Body of pancreas (tissue), 4 donors: ENCODE measurements around the gene PARK7. TPM values are rescaled to one million over a fixed set of nuclear protein-coding genes. Genes with fewer than 3 reads are reported as not detected.
"Not testable (repeated sequence)": the region's sequence is repeated elsewhere in the genome, so short reads cannot be mapped to it uniquely, and the experiment has no call there.

Source experiments
- ATAC-seq: fragments of 150-250 bp; one replicate; pipeline ENCODE4 v1.9.1; 2016
- DNase-seq, 4 donors: peaks; one replicate each; pipeline ENCODE4 v3.0.0-alpha.2; 2019
- H3K27ac ChIP-seq, 4 donors: fragments of 200-600 bp; sonication (generic); 1 replicate in 3 of 4; 2 replicates in 1 of 4; pipeline versions ENCODE4 v1.5.1 to v1.6.1; 2016 to 2019; ENCODE audit warnings: mild to moderate bottlenecking in 1 of 4, mixed read lengths in 1 of 4, moderate library complexity in 1 of 4
- H3K27me3 ChIP-seq, 2 donors: fragments of 200-600 bp; sonication (generic); one replicate each; pipeline ENCODE4 v1.6.0; 2016; ENCODE audit warnings: mild to moderate bottlenecking in 1 of 2
- H3K36me3 ChIP-seq, 2 donors: fragments of 200-600 bp; sonication (generic); replicated peaks in 1 of 2; 2 replicates each; pipeline ENCODE4 v1.5.1; 2016; ENCODE audit warnings: low read depth in 2 of 2; ENCODE audit not compliant: insufficient read depth in 1 of 2
- H3K4me1 ChIP-seq: fragments of 200-600 bp; sonication (generic); one replicate; pipeline ENCODE4 v1.6.0; 2016
- H3K4me3 ChIP-seq, 2 donors: fragments of 200-600 bp; sonication (generic); 1 replicate in 1 of 2; 2 replicates in 1 of 2; pipeline ENCODE4 v1.5.1; 2016 to 2019
- H3K9me3 ChIP-seq, 3 donors: fragments of 200-600 bp; sonication (generic); 1 replicate in 2 of 3; 2 replicates in 1 of 3; pipeline ENCODE4 v1.5.1; 2016
- POLR2A ChIP-seq, 3 donors: fragments of 450-650 bp; IDR thresholded peaks; one replicate each; pipeline ENCODE4 v1.6.1; 2016; ENCODE audit warnings: antibody characterized with exemption in 3 of 3, mild to moderate bottlenecking in 2 of 3
- WGBS, 2 donors: methylation state at CpG; one replicate each; pipeline ENCODE4 v1.1.5; 2017; 5-methylcytosine and 5-hydroxymethylcytosine counted together
- intact Hi-C: fragments of 100-400 bp; cut with DNase I; formaldehyde crosslinking; loops from one replicate; pipeline ENCODE4 v1.15.1; 2023
- total RNA-seq, 2 donors: library from RNA; depleted of rRNA; stranded (reverse); fragments of >200 nt; gene quantifications; one replicate each; pipeline ENCODE4 v1.1.0, GENCODE V29; 2016
- TF ChIP-seq, protein P1 (sequence below), 7 experiments: fragments of 450-650 bp in 4 of 7; fragments of 200-600 bp in 3 of 7; sonication (generic) in 3 of 7; IDR thresholded peaks; one replicate each; pipeline ENCODE4 v1.5.1; 2016 to 2019; ENCODE audit warnings: antibody characterized with exemption in 7 of 7

PARK7 gene
- total RNA-seq, 2 donors from 2014 or later: 88.3 to 110 TPM

DNA sequence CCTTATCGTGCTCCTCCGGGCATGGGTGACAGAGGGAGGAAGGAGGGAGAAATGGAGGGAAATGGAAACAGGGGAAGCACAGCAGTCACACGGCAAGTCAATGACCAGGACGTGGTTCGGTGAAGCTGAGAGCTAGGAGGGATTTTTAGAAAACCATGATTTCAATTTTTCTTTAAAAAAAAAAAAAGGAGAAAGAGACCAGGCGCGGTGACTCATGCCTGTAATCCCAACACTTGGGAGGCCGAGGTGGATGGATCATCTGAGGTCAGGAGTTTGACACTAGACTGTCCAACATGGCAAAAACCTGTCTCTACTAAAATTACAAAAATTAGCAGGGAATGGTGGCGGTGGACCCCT is 20.1 kb upstream of the PARK7 start:
- Histone ChIP-seq H3K36me3 (no peaks in the 10 kb centered on the region), H3K9me3 (no peaks in the 10 kb centered on the region), H3K4me3 (no peak overlapping the region), H3K27ac (no peak overlapping the region), H3K27me3 (peaks cover 0 to 9% of the 10 kb centered on the region in 2 donors), H3K4me1 (peaks cover 8% of the 10 kb centered on the region)
- intact Hi-C loops: no loop called here
- no peak for TF ChIP-seq POLR2A (IDR thresholded peaks at IDR 0.05)
- TF ChIP-seq, protein P1, sequence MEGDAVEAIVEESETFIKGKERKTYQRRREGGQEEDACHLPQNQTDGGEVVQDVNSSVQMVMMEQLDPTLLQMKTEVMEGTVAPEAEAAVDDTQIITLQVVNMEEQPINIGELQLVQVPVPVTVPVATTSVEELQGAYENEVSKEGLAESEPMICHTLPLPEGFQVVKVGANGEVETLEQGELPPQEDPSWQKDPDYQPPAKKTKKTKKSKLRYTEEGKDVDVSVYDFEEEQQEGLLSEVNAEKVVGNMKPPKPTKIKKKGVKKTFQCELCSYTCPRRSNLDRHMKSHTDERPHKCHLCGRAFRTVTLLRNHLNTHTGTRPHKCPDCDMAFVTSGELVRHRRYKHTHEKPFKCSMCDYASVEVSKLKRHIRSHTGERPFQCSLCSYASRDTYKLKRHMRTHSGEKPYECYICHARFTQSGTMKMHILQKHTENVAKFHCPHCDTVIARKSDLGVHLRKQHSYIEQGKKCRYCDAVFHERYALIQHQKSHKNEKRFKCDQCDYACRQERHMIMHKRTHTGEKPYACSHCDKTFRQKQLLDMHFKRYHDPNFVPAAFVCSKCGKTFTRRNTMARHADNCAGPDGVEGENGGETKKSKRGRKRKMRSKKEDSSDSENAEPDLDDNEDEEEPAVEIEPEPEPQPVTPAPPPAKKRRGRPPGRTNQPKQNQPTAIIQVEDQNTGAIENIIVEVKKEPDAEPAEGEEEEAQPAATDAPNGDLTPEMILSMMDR (IDR thresholded peaks at IDR 0.05): no peak
- WGBS, 2 donors: 62 to 78% methylated on average over 9 of the region's 9 CpGs
- ATAC-seq (no peak), DNase-seq (no peak)

DNA sequence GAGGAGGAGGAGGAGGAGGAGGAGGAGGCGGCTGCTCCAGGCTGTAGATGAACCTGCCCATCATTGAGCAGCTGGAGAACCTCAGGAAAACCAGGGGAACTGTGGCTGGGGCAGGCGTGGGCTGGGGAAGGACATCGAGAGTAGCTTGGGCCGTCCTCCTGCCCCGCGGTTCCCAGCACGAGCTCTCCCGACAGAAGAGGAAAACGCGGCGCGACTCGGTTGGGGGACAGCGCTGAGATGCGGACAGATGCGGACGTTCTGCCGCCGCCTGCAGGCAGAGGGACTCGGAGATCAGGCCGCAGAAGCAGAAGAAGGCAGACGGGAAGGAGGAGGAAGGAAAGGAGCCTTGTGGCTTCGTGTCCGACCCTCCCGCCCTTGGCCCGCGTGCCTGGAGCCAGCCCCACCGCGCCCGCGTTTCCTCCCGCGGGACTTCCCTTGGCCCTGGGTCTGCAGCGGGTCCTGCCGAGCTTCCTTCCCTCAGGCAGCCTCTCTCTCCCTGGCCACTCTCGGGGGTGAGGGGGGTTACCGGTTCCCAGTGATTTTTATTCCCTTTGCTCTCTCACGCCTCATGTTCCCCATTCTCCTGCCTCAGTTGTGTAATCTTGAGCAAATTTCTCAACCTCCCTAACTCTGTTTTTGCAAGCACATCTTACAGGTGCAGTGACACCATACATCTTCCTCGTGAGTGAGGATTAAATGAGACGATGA is 19.1 kb upstream of the PARK7 start:
- peak; percentile 60 for ATAC-seq
- DNase-seq: peak; percentile 25 to 57 (median 49)
- TF ChIP-seq POLR2A (IDR thresholded peaks at IDR 0.05): no peak
- TF ChIP-seq, protein P1 (IDR thresholded peaks at IDR 0.05): peak in 5 of 7 experiments; percentile 13 to 28 (median 15)
- intact Hi-C loops: no loop called here
- H3K4me3 ChIP-seq: no peak overlapping the region
- H3K27ac ChIP-seq: peak overlapping the region in 1 of 4 donors; percentile 30
- no peaks in the 10 kb centered on the region for H3K9me3 ChIP-seq
- H3K4me1 ChIP-seq: peaks cover 8% of the 10 kb centered on the region
- H3K27me3 ChIP-seq: peaks cover 0 to 9% of the 10 kb centered on the region in 2 donors
- WGBS, 2 donors: 9 to 10% methylated on average over 39 to 40 of the region's 40 CpGs
- H3K36me3 ChIP-seq: no peaks in the 10 kb centered on the region

DNA sequence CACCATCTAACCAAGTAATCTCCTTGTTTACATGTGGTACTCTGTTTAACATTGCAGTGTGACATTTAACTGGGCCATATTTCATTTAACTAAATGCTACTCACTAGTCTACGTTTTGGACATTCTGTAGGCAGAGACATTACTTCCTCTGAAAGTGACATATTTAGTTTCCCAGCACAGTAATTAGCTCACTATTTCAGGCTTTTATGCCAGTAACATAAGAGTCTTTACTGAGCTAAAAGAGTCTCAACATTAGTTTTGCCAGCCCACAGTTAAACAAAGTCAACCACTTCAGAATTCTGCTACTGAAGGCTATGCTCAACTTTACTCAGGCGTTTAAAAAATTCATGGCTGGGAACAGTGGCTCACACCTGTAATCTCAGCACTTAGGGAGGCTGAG is 18.3 kb upstream of the PARK7 start:
- Histone ChIP-seq H3K4me1 (peaks cover 8% of the 10 kb centered on the region), H3K36me3 (no peaks in the 10 kb centered on the region), H3K4me3 (no peak overlapping the region), H3K27ac (no peak overlapping the region), H3K9me3 (no peaks in the 10 kb centered on the region), H3K27me3 (peaks cover 0 to 9% of the 10 kb centered on the region in 2 donors)
- DNase-seq (no peak), ATAC-seq (no peak)
- intact Hi-C loops: no loop called here
- TF ChIP-seq POLR2A (IDR thresholded peaks at IDR 0.05): no peak
- TF ChIP-seq, protein P1 (IDR thresholded peaks at IDR 0.05): no peak
- WGBS, 2 donors: 61 to 66% methylated on average over 2 of the region's 2 CpGs

- Histone ChIP-seq H3K4me1 (peaks cover 7% of the 10 kb centered on the region), H3K9me3 (no peaks in the 10 kb centered on the region), H3K27ac (no peak overlapping the region), H3K36me3 (no peaks in the 10 kb centered on the region), H3K4me3 (no peak overlapping the region), H3K27me3 (no peaks in the 10 kb centered on the region)
- ATAC-seq (no peak), DNase-seq (no peak)
- intact Hi-C loops: no loop called here
- 58 to 75% methylated on average over 5 of the region's 5 CpGs for WGBS, 2 donors
- TF ChIP-seq POLR2A (IDR thresholded peaks at IDR 0.05): no peak
- TF ChIP-seq, protein P1 (IDR thresholded peaks at IDR 0.05): no peak
Observed at GRCh38 chr1:7948960-7949359, 12.6 kb upstream of the PARK7 start.

- WGBS, 2 donors: no CpG with 5 or more reads among the region's 30 CpGs
- ATAC-seq, H3K27me3 ChIP-seq, H3K4me1 ChIP-seq, H3K36me3 ChIP-seq, H3K9me3 ChIP-seq, H3K27ac ChIP-seq, DNase-seq, intact Hi-C loops, H3K4me3 ChIP-seq: not testable (repeated sequence)
Observed at GRCh38 chr1:7952791-7953190, 8.7 kb upstream of the PARK7 start.
